ENCODE data around the gene CMTM8. TPM values are rescaled to one million over a fixed set of nuclear protein-coding genes. Genes with fewer than 3 reads are reported as not detected.
A peak's percentile ranks its signal among the peaks of the same experiment; 100 is the strongest.
"Not testable (repeated sequence)": the region's sequence is repeated elsewhere in the genome, so short reads cannot be mapped to it uniquely, and the experiment has no call there.

The CMTM8 gene
- 1.00 TPM for total RNA-seq

GRCh38 chr3:32238453-32239306 lies at the start of gene CMTM8:
CMTM8 (plus strand) TSS chr3:32238680; CDS start chr3:32238973, 293 bp downstream.
- peak; percentile 86 for ATAC-seq

DNA sequence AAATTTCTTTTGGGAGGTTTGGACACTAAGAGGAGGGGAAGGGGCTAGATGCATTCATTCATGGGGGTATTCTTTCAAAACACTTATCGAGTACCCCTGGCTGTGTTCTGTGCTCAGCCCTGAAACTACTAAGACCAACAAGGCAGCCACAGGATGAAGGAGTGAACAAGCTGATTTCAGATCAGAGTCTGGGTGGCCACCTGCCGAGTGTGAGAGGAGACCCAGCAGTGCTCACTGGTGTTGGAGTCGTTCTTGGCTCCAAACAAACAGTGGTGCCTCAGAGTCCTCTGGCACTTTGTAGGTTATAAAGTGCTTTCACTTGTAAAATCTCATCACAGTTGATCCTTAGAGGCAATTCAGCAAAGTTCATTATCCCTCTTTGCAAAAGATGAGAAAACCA lies 48.8 kb upstream of the CMTM8 start:
- ATAC-seq = no peak

- ATAC-seq = not testable (repeated sequence)
These were observed 47.9 kb upstream of the CMTM8 start for GRCh38 chr3:32190556-32190955.

DNA sequence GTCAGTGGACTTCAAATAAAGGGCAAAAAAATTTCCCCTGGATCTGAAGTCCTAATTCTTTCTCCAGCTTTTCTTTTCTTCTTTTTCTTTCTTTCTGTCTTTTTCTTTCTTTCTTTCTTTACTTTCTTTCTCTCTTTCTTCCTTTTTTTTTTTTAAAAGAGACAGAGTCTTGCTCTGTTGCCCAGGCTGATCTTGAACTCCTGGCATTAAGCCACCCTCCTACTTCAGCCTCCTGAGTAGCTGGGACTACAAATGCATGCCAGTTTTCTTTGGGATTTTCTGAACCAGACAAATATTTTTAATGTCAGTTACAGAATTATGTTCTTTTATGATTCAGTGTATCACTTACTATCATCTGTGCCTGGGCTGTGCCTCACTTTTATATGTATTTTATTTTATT lies 45.4 kb upstream of the CMTM8 start:
- no peak for ATAC-seq

DNA sequence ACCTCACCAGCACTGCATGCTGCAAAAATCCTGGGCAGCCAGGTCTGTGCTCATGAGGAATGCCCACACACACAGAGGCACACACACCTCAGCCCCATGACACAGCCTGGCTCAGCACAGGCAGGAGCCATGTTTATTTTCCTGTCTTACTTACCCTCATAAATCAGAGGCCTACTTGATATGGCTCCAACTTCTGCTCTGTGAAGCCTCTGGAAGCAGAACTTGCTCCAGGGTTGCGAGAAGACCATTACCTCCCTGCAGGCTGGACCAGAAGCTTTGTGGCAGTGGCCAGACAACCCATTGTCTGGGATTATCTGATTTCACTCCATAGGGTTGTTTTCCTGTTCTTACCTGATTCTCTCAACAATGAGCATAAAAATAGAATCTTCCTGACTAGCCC lies 43.8 kb upstream of the CMTM8 start:
- no peak for ATAC-seq

DNA sequence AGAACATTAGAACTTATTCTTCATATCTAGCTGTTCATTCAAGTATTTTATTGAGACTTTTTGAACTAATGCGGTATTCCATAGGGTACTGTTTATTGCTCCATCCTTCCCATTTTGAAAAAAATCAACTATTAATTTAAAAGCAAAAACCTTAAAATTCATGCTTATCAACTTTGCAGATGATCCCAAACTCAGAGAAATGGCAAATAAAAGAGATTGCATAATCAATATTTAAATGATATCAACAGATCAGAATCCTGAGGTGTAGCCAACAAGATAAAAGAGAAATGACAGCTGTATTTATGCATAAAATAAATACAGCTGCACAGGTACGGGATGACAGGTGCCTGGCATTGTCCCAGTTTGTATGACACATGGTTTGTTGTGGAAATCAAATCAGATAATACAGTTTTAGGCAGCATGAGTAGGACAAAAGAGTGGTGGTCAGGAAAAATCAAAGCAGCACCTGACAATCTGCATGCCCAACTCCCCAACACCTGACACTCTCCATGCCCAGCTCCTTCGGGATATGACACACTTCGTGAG lies 42.4 kb upstream of the CMTM8 start:
- ATAC-seq = no peak

DNA sequence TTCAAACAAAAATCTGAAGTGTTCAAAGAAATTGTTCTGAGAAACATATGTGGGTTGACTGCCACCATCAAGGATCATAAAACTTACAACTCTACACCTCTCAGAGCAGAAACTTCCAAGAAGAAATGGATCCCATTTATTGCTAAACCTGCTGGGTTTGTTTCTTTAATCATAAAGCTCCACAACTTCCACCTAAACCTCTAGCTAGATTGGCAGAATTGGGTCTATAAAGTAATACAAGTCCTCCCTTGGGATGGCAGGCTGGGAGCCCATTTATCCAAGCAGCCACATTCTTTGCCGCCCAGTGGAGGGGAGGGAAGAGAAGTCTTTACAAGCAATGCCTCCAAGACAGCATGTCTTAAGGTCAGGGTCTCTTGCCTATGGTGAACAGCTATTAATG lies 40.5 kb upstream of the CMTM8 start:
- ATAC-seq = no peak

DNA sequence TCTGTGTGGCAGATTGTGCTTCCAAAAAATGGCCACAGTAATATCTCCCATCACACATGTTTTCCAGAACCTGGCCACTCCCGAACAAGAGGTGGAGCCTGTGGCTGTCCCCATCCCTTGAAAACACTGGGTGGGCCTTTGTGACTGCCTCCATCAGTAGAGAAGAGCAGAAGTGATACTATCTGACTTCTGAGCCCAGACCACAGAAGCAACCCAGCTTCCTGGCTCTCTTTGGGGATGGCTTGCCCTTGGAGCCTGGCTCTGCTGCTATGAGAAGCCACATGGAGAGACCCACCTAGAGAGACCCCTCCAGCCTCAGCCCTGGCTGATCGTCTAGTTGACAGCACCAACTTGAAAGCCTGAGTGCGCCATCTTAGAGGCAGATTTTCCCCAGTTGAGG lies 39.8 kb upstream of the CMTM8 start:
- ATAC-seq = no peak

DNA sequence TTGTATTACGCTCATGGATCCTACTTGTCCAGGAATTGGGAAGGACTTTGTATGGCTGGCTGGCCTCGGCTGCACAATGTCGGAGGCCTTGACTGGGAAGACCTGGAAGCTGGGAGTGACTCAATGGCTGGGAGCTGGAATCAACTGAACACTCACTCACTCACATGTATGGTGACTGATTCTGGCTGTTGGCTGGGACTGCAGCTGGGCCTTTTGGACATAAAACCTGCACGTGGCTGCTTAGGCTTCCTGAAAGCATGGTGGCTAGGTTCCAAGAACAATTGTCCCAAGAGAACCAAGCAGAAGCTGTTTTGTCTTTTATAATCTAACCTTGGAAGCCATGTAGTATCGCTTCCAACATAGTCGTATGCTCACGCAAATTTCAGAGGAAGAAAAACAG lies 38.0 kb upstream of the CMTM8 start:
- no peak for ATAC-seq

DNA sequence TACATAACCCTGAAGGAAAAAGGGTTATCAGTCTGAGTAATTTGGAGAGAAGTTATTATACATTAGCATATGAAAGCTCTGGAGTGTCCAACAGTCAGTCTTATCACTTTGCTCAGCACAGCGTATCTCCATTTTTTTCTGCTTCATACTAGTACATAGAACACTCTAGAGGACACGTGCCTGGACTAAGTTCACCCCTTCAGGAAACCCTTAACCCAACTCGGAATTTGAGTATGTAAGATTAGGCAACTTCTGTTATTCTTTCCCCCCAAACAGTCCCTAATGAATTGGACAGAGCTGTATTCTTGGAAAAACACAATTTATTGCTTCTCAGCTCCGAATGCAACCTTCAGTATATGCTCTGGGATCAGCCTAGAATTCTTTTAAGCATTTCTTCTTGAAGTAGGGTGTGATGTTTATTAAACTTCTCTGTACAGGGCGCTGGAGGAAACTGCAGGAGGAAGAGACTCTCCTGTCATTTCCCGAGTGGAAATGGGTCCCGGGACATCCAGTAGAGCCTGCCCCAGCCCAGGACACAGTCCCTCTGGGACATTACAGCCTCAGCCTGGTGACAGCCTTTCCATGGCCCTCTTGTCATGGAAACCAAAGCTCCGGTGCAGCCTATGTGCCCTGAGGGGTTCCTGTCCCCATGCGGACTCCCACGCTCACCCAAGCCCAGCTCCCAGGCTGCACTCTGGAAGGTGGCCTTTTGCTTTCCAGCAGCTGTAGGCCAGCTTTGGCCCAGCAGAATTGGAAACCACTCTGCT lies 37.3 kb upstream of the CMTM8 start:
- no peak for ATAC-seq

DNA sequence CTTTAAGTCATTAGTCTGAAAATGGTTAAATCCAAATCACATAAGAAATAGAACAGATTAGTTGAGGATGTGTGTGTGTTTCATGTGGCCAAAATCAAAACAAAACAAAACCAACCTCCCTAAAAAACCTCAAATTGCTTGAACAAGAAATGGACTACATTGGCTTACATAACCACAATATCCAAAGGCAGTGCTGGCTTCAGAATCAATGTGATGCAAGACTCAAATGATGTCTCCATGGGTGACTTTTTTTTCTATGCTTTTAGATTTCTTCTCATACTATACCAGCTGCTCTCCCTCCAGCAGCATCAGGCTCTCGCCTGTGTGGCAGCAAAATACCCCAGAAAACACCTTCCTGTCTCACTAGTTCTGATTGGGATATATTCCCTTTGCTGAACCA lies 36.0 kb upstream of the CMTM8 start:
- no peak for ATAC-seq

GRCh38 chr3:32203854-32204253 lies 34.6 kb upstream of the CMTM8 start:
- ATAC-seq = no peak

DNA sequence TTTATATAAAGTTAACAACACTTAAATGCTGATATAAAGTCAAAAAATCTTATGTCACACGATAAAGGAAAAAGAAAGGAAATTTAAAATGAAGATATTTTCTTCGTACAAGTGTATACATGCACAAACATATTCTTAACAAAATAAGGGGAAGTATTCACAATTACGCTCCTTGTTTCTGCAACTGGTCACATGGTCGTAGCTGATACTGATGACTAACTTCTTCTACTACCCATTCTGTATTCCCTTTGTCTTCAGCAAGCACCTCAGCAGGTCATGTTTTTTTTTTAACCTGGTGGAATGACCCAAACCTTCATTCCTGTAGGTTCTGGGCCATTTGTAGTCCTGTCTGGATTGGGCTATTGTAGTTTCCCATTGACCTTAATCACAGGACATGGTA lies 30.0 kb upstream of the CMTM8 start:
- no peak for ATAC-seq

DNA sequence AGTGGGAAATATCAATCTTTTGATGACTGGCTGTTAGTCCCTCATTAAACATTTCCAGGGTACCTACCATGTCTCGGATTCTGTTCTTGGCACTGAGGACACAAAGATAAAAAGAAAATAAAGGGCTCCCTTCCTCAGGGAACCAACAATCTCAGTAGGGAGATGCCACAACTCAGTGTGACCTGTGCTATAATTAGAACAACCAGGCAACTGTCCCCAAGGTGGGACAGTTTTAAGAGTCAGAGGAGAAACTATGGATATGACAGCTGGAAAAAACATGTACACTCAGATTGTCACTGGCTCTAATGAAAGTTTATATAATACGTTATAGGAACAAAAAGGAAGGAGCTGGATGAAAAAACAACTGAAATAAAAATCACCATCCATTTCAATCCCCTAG lies 23.3 kb upstream of the CMTM8 start:
- ATAC-seq = no peak

- ATAC-seq = no peak
These were observed 22.2 kb upstream of the CMTM8 start for GRCh38 chr3:32216172-32216783.

- ATAC-seq = no peak
These were observed 21.1 kb upstream of the CMTM8 start for GRCh38 chr3:32217339-32217738.

DNA sequence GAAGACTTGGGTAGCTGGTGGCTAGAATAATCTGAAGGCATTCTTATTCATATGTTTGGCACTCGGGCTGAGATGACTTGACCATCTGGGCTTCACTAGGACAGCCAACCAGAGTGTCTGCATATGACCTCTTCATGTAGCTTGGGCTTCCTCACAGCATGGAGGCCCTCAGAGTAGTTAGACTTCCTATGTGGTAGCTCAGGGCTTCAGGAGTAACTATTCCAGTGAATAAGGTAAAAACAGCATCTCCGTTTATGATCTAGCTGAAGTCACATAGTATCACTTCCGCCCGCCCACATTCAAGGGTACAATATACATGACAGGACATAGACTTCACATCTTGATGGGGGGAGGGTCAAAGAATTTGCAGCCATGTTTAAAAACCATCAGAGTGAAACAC lies 18.9 kb upstream of the CMTM8 start:
- ATAC-seq = no peak

DNA sequence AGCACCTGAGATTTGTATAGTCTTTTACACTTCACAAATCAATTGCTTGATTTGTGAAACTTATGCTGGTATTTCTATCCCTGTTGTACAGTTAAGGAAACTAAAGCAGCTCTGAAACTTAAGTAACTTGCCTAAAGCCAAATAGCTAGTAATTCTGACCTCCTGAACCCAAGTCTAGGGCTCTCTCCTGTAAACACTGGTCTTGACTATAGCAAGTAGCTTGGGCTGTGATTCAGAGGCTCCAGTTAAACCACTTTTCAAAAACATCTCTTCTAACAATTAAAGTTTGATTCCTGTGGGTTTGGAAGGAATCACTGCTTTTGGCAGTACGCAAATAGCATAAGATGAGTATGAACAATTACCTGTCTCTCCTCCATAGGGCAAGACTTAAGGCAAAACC lies 18.5 kb upstream of the CMTM8 start:
- no peak for ATAC-seq

- no peak for ATAC-seq
These were observed 15.5 kb upstream of the CMTM8 start for GRCh38 chr3:32222950-32223349.

- ATAC-seq = no peak
These were observed 14.4 kb upstream of the CMTM8 start for GRCh38 chr3:32224016-32224516.

DNA sequence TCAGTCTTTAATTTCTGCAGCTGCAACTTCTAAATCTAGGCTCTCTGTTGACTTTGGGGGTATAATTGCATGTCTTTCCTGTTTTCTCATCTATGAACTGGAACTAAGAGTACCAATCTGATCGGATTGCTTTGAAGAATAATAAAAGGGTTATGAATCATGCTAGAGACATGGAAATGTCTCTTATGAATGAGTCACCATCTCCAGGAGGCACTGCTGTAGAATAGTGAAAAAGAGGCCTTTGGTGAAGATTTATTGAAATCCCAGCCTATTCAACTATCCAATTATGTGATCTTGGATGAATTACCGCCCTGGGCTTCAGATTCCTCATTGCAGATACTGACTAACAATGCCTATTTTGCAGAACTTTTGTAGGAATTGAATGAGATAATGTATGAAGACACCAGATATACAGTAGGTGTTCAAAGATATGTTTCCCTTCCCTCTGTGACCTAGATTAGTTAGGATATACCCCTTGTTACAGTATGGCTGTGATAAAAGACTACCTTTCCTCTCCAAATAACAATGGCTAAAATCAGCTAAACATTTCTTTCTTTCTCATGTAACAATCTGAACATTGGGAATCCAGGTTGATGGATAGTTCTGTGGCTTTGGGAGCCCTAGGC lies 11.5 kb upstream of the CMTM8 start:
- peak; percentile 67 for ATAC-seq

- ATAC-seq = not testable (repeated sequence)
These were observed 9.7 kb upstream of the CMTM8 start for GRCh38 chr3:32228743-32229142.

DNA sequence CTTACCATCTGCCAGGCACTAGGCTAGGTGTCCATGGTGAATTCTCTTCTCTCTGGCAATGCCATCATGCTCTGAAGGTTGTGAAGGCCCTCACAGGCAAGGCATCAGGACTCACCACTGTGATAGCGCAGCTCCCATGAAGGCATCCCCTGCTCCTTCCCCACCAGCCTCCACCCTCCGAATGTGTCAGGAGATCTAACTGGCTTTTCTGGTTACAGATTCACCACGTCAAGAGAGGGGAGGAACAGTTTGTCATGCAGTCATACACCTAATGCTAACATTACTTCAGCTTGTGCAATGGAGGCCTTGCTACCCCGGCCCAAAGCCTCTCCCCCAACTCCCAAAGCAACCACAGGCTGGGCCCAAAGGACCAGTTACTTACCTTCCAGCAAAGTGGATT lies 8.9 kb upstream of the CMTM8 start:
- ATAC-seq = peak; percentile 32

Measured in esophagus mucosa (tissue), 1 donor.